H1 (cell line): ENCODE results near the gene GFY. TPM values are rescaled to one million over a fixed set of nuclear protein-coding genes. Genes with fewer than 3 reads are reported as not detected.

ENCODE experiments used
- CTCF ChIA-PET: fragments of 300-600 bp; sonication (Branson Sonifier 250); formaldehyde crosslinking; loops from one replicate; lab custom pipeline; 2021; ENCODE audit not compliant: partially characterized antibody; lab: Charles Lee
- POLR2A ChIA-PET: fragments of 300-600 bp; sonication (Branson Sonifier 250); formaldehyde crosslinking; loops from one replicate; lab custom pipeline; 2021; ENCODE audit warnings: inconsistent platforms; ENCODE audit not compliant: partially characterized antibody; lab: Charles Lee
- DNase-seq, 2 experiments: peaks; one replicate each; pipeline versions ENCODE4 v3.0.0 to v3.0.0-alpha.2; 2010 to 2022; ENCODE audit warnings: low spot score in 2 of 2, low read depth in 1 of 2, mixed read lengths in 1 of 2
- FAIRE-seq: peaks from 2 replicates; lab custom pipeline; 2011; peaks lifted over from hg19 to GRCh38; lab: Jason Lieb, UNC
- H2AFZ ChIP-seq: 2 replicates; pipeline ENCODE4 v1.8.1; 2012; ENCODE audit warnings: low read length, inconsistent platforms
- H2AK5ac ChIP-seq: 2 replicates; pipeline ENCODE4 v1.6.1; 2013; ENCODE audit warnings: low read depth, low read length
- H2BK120ac ChIP-seq: replicated peaks from 2 replicates; pipeline ENCODE3; 2013; ENCODE audit warnings: low read depth, low read length, inconsistent platforms
- H2BK12ac ChIP-seq: 2 replicates; pipeline ENCODE4 v1.6.1; 2013; ENCODE audit warnings: low read depth, low read length
- H2BK15ac ChIP-seq: 2 replicates; pipeline ENCODE4 v1.6.1; 2013; ENCODE audit warnings: low read length
- H2BK20ac ChIP-seq: 2 replicates; pipeline ENCODE4 v1.6.1; 2013; ENCODE audit warnings: low read length
- H2BK5ac ChIP-seq: 2 replicates; pipeline ENCODE4 v1.6.1; 2013; ENCODE audit warnings: low read depth, low read length
- H3K14ac ChIP-seq: 2 replicates; pipeline ENCODE4 v1.6.1; 2013; ENCODE audit warnings: inconsistent platforms; ENCODE audit not compliant: insufficient read length
- H3K18ac ChIP-seq: 2 replicates; pipeline ENCODE4 v1.6.1; 2013; ENCODE audit warnings: low read length; ENCODE audit errors: extremely low read depth
- H3K23ac ChIP-seq: 2 replicates; pipeline ENCODE4 v1.6.1; 2013; ENCODE audit warnings: inconsistent platforms; ENCODE audit not compliant: insufficient read length
- H3K23me2 ChIP-seq: 2 replicates; pipeline ENCODE4 v1.6.1; 2013; ENCODE audit warnings: low read depth, low read length
- H3K27ac ChIP-seq: 2 replicates; pipeline ENCODE4 v1.6.1; 2011; ENCODE audit warnings: low read depth, low read length, inconsistent platforms
- H3K27me3 ChIP-seq, 4 experiments: replicated peaks in 1 of 4; 1 replicate in 1 of 4; 2 replicates in 3 of 4; pipeline versions ENCODE4 v1.6.1 to v1.8.1; 2011 to 2013; ENCODE audit warnings: low read length in 3 of 4, mild to moderate bottlenecking in 3 of 4, inconsistent platforms in 2 of 4, mixed read lengths in 2 of 4, moderate library complexity in 1 of 4; ENCODE audit not compliant: control insufficient read depth in 3 of 4, insufficient read depth in 3 of 4; ENCODE audit errors: extremely low read depth in 1 of 4
- H3K36me3 ChIP-seq, 4 experiments: 2 replicates each; pipeline versions ENCODE4 v1.6.1 to v1.8.1; 2011 to 2013; ENCODE audit warnings: mild to moderate bottlenecking in 4 of 4, low read length in 3 of 4, moderate library complexity in 2 of 4, control low read depth in 1 of 4, inconsistent platforms in 1 of 4; ENCODE audit not compliant: insufficient read depth in 4 of 4, control insufficient read depth in 2 of 4
- H3K4ac ChIP-seq: replicated peaks from 2 replicates; pipeline ENCODE3; 2013; ENCODE audit warnings: low read length, low read depth, mixed read lengths, inconsistent platforms; ENCODE audit not compliant: insufficient read length
- H3K4me1 ChIP-seq, 4 experiments: replicated peaks in 1 of 4; 1 replicate in 1 of 4; 2 replicates in 3 of 4; pipeline versions ENCODE4 v1.6.1 to v1.8.1; 2011 to 2013; ENCODE audit warnings: low read length in 3 of 4, inconsistent platforms in 2 of 4, mixed read lengths in 1 of 4; ENCODE audit not compliant: insufficient read depth in 4 of 4, control insufficient read depth in 3 of 4
- H3K4me2 ChIP-seq, 2 experiments: 2 replicates each; pipeline versions ENCODE4 v1.6.1 to v1.8.1; 2011 to 2013; ENCODE audit warnings: low read depth in 2 of 2, low read length in 2 of 2, control low read depth in 1 of 2, inconsistent platforms in 1 of 2, mild to moderate bottlenecking in 1 of 2; ENCODE audit not compliant: insufficient read depth in 1 of 2
- H3K4me3 ChIP-seq, 4 experiments: fragments of 200-600, 300-600 bp in 1 of 4; sonication (generic), shearing (Covaris generic), sonication (Bioruptor Twin) in 1 of 4; 2 replicates each; pipeline versions ENCODE4 v1.5.1 to v1.8.1; 2011 to 2016; ENCODE audit warnings: low read length in 4 of 4, low read depth in 3 of 4, control low read depth in 2 of 4, inconsistent platforms in 2 of 4, mild to moderate bottlenecking in 2 of 4, mixed read lengths in 1 of 4, moderate library complexity in 1 of 4; ENCODE audit not compliant: insufficient read depth in 2 of 4; ENCODE audit errors: extremely low read depth in 1 of 4
- H3K56ac ChIP-seq: replicated peaks from 2 replicates; pipeline ENCODE3; 2013; ENCODE audit warnings: low read depth, mild to moderate bottlenecking, mixed read lengths, low read length, inconsistent platforms; ENCODE audit not compliant: insufficient read length
- H3K79me1 ChIP-seq: 2 replicates; pipeline ENCODE4 v1.6.1; 2013; ENCODE audit warnings: low read depth, low read length, control low read depth
- H3K79me2 ChIP-seq, 2 experiments: 2 replicates each; pipeline versions ENCODE4 v1.6.1 to v1.8.1; 2012 to 2013; ENCODE audit warnings: low read length in 2 of 2, mild to moderate bottlenecking in 2 of 2, inconsistent platforms in 1 of 2; ENCODE audit not compliant: insufficient read depth in 2 of 2, control insufficient read depth in 1 of 2
- H3K9ac ChIP-seq, 4 experiments: replicated peaks in 1 of 4; 1 replicate in 1 of 4; 2 replicates in 3 of 4; pipeline versions ENCODE4 v1.6.1 to v1.8.1; 2011 to 2013; ENCODE audit warnings: low read depth in 3 of 4, low read length in 3 of 4, control low read depth in 2 of 4, mild to moderate bottlenecking in 2 of 4, moderate library complexity in 2 of 4, inconsistent platforms in 1 of 4; ENCODE audit errors: extremely low read depth in 1 of 4
- H3K9me3 ChIP-seq, 2 experiments: 2 replicates each; pipeline versions ENCODE4 v1.6.1 to v1.8.1; 2012 to 2013; ENCODE audit warnings: mild to moderate bottlenecking in 2 of 2, moderate library complexity in 2 of 2, control low read depth in 1 of 2, inconsistent platforms in 1 of 2, low read depth in 1 of 2, low read length in 1 of 2, mixed read lengths in 1 of 2; ENCODE audit not compliant: insufficient read depth in 2 of 2
- H4K20me1 ChIP-seq, 2 experiments: replicated peaks in 1 of 2; 2 replicates each; pipeline versions ENCODE3 to v1.8.1; 2011 to 2013; ENCODE audit warnings: inconsistent platforms in 2 of 2, low read length in 2 of 2, mild to moderate bottlenecking in 1 of 2; ENCODE audit not compliant: insufficient read depth in 2 of 2, control insufficient read depth in 1 of 2
- H4K5ac ChIP-seq: 2 replicates; pipeline ENCODE4 v1.6.1; 2013; ENCODE audit warnings: low read length, low read depth, mixed read lengths, inconsistent platforms; ENCODE audit not compliant: insufficient read length
- H4K8ac ChIP-seq: 2 replicates; pipeline ENCODE4 v1.8.0; 2013; ENCODE audit warnings: mild to moderate bottlenecking, moderate library complexity, low read length, inconsistent platforms; ENCODE audit not compliant: insufficient read depth; ENCODE audit errors: extremely low read depth
- H4K91ac ChIP-seq: replicated peaks from 2 replicates; pipeline ENCODE3; 2013; ENCODE audit warnings: low read length, mixed read lengths, inconsistent platforms; ENCODE audit not compliant: insufficient read length
- MAFK ChIP-seq: IDR thresholded peaks from 2 replicates; pipeline ENCODE4 v1.6.1; 2012; ENCODE audit warnings: low read depth, mild to moderate bottlenecking, improper control_type of control experiment, low read length
- SIN3A ChIP-seq, 2 experiments: IDR thresholded peaks in 1 of 2; conservative IDR thresholded peaks in 1 of 2; 2 replicates each; pipeline ENCODE4 v1.6.1; 2011 to 2012; ENCODE audit warnings: low read length in 2 of 2, improper control_type of control experiment in 1 of 2, low read depth in 1 of 2, mild to moderate bottlenecking in 1 of 2
- WGBS, 2 experiments: shearing (Covaris generic) in 1 of 2; methylation state at CpG; one replicate each; pipeline versions ENCODE4 v1.1.6 to v1.1.7; 2013 to 2015; ENCODE audit warnings: low lambda C conversion rate in 2 of 2, mixed read lengths in 2 of 2, inconsistent platforms in 1 of 2, low coverage in 1 of 2, missing lambda C conversion rate in 1 of 2; ENCODE audit not compliant: insufficient replicate concordance in 2 of 2, insufficient coverage in 1 of 2, insufficient read length in 1 of 2; ENCODE audit errors: extremely low coverage in 1 of 2, missing lambda C conversion rate in 1 of 2; 5-methylcytosine and 5-hydroxymethylcytosine counted together
- polyA plus RNA-seq, 7 experiments: library from polyadenylated mRNA; depleted of rRNA in 3 of 7; stranded (reverse) in 5 of 7; unstranded in 2 of 7; fragments of >200 nt in 5 of 7; fragments of 200-250 nt in 2 of 7; gene quantifications; 1 replicate in 5 of 7; 2 replicates in 1 of 7; 4 replicates in 1 of 7; pipeline versions ENCODE4 v1.2.1 to v1.2.3, GENCODE V29; 2011 to 2013; ENCODE audit warnings: missing spikeins in 2 of 7, mixed read lengths in 2 of 7
- total RNA-seq: library from RNA; stranded (reverse); fragmentation: NEBNext Ultra II Directional; extraction: Animal tissue kit (Norgen Biotek cat#: 25700); gene quantifications from 2 replicates; pipeline ENCODE4 v1.2.1, GENCODE V29; 2021

The GFY gene
- total and polyA plus RNA-seq, 2 of the 8 experiments (the other 6 are each of a cell fraction or from before 2014, with no cell fraction given): 0.68 to 0.93 TPM

DNA sequence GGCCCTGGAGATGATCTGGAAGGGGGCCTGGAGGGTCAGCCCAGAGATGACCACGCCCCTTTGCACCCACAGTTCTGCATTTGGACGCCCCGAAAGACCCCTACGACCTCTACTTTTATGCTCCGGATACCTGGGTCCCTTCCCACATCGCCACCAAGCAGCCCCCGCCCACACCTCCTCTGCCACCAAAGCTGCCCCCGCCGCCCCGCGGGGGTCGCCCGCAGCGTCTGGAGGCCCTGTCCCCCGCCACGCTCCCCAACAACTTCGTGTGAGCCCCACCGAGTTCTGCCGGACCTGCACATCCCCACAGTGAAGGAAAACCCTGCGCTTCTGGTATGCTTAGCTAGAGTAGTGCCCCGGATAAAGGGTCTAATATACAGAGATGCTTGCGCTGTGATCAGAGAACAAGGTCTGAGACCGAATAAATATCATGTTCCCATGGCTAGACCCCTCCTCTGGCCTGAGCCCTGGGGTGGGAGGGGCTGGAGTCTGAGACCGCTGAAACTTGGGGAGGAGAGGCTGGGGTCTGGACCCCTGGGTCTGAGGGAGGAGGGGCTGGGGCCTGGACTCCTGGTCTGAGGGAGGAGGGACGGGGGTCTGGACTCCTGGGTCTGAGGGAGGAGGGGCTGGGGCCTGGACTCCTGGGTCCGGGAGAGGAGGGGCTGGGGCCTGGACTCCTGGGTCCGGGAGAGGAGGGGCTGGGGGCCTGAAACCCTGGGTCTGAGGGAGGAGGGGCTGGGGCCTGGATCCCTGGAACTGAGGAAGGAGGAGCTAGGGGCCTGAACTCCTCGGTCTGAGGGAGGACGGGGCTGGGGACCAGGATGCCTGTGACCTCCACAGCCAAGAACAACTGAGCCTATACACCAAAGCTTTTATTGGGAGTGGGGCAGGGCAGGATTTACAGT is 3.6 kb downstream of the GFY start:
- H2AK5ac ChIP-seq: no peak overlapping the region
- H3K9ac ChIP-seq: no peak overlapping the region
- POLR2A ChIA-PET: interaction anchor here (0.7 to 1.6 kb wide), 7 partner anchors 8 to 30 kb away, joined by 3 to 4 read pairs (median 3); partner anchors contain the start of genes ALDH16A1 and PIH1D1
- H3K4me1 ChIP-seq: peaks cover 4 to 34% (median 24%) of the 10 kb centered on the region in 4 experiments
- no peak overlapping the region for H2BK12ac ChIP-seq
- no peak overlapping the region for H3K27ac ChIP-seq
- TF ChIP-seq MAFK (no peak), SIN3A (conservative IDR thresholded peaks at IDR 0.05 in 1 of 2, IDR thresholded peaks at IDR 0.05 in 1 of 2; ENCODE audit: low read depth in 1 of 2, low read length in 2 of 2) (0 out of 4 replicates have a peak, but pooled peaks of 1 of the 2 experiments have one; percentile 25)
- H3K4me2 ChIP-seq: peak overlapping the region; percentile 92 to 97
- FAIRE-seq (no peak), DNase-seq (peak in 1 of 2 experiments; percentile 71)
- no peak overlapping the region for H3K23ac ChIP-seq
- H3K79me2 ChIP-seq: no peaks in the 10 kb centered on the region
- H4K91ac ChIP-seq: no peak overlapping the region
- H2BK20ac ChIP-seq: no peak overlapping the region
- H3K56ac ChIP-seq: no peak overlapping the region
- no peaks in the 10 kb centered on the region for H4K20me1 ChIP-seq
- H3K4ac ChIP-seq: no peak overlapping the region
- peaks cover 0 to 2% of the 10 kb centered on the region in 2 experiments; a peak in 1 of 4 replicates for H3K9me3 ChIP-seq
- no peak overlapping the region for H2AFZ ChIP-seq
- H2BK15ac ChIP-seq: no peak overlapping the region
- H3K27me3 ChIP-seq: peaks cover 9 to 55% (median 49%) of the 10 kb centered on the region in 4 experiments
- no peak overlapping the region for H3K14ac ChIP-seq
- H3K79me1 ChIP-seq: no peaks in the 10 kb centered on the region
- peak overlapping the region; percentile 49 to 71 (median 54) for H3K4me3 ChIP-seq
- no peak overlapping the region; the same call in 1 of the 2 replicates for H4K8ac ChIP-seq
- H4K5ac ChIP-seq: no peak overlapping the region
- WGBS, 2 experiments: 5% methylated on average over 19 of the region's 29 CpGs; no CpG with 5 or more reads in 1 of the 2 experiments
- peak overlapping the region; percentile 4; the same call in 1 of the 2 replicates for H3K18ac ChIP-seq
- H2BK120ac ChIP-seq: no peak overlapping the region
- H3K23me2 ChIP-seq: peaks cover 25% of the 10 kb centered on the region
- CTCF ChIA-PET: interaction anchor here (0.6 to 3.7 kb wide), 16 partner anchors 9 to 67 kb away, joined by 3 to 13 read pairs (median 7); partner anchors contain the start of gene SLC17A7
- H2BK5ac ChIP-seq: 0 out of 2 replicates have a peak overlapping the region, but pooled peaks have one; percentile 44
- no peaks in the 10 kb centered on the region for H3K36me3 ChIP-seq
